Measurements from ENCODE around the gene VWCE. TPM values are rescaled to one million over a fixed set of nuclear protein-coding genes. Genes with fewer than 3 reads are reported as not detected.

The VWCE gene
- total RNA-seq, 1 experiment from 2014 or later: 2.5 TPM

GRCh38 chr11:61332281-61332796, 37.2 kb upstream of the VWCE start:
- BruUV-seq (replicated peaks): no TSS peak
- H4K20me1 ChIP-seq (ENCODE audit: insufficient read depth): no peaks in the 10 kb centered on the region
- intact Hi-C loops (cut with micrococcal nuclease): loop anchor here (2.0 kb wide), 1 partner anchor 60 kb away; the partner anchor contains the start of gene TMEM216
- no peak for TF ChIP-seq REST (IDR thresholded peaks at IDR 0.05; ENCODE audit: low read depth)
- TF ChIP-seq RAD21 (IDR thresholded peaks at IDR 0.05; ENCODE audit: low read depth): no peak
- TF ChIP-seq, protein P1, sequence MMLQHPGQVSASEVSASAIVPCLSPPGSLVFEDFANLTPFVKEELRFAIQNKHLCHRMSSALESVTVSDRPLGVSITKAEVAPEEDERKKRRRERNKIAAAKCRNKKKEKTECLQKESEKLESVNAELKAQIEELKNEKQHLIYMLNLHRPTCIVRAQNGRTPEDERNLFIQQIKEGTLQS (IDR thresholded peaks at IDR 0.05): no peak
- no peak for TF ChIP-seq MAX (IDR thresholded peaks at IDR 0.05)
- TF ChIP-seq EZH2 (IDR thresholded peaks at IDR 0.05): no peak
- no peak for TF ChIP-seq SIN3A (IDR thresholded peaks at IDR 0.05; ENCODE audit: low read depth)
- TF ChIP-seq ZBTB33 (IDR thresholded peaks at IDR 0.05; ENCODE audit: extremely low read depth, insufficient replicate concordance, low read length): no peak
- TF ChIP-seq ZFX (IDR thresholded peaks at IDR 0.05): no peak
- DNase-seq (ENCODE audit: low read depth, low spot score) (no peak), ATAC-seq (no peak)
- peak overlapping the region; percentile 93 for H3K4me2 ChIP-seq (ENCODE audit: low read length)
- peaks cover 20% of the 10 kb centered on the region in 2 experiments; a peak in 3 of 4 replicates for H3K36me3 ChIP-seq (ENCODE audit: control insufficient read depth in 1 of 2, insufficient read depth in 2 of 2, low read length in 2 of 2)
- no peaks in the 10 kb centered on the region for H3K27me3 ChIP-seq (ENCODE audit: insufficient read depth, low read length)
- peak overlapping the region; percentile 97 for H3K9ac ChIP-seq (ENCODE audit: low read length)
- peaks cover 81% of the 10 kb centered on the region for H3K79me2 ChIP-seq (ENCODE audit: insufficient read depth, low read length)
- ChIA-PET CTCF (no interaction called here), RAD21 (ENCODE audit: low non-redundant PET in 1 of 2, low total read pairs in 2 of 2, uncharacterized antibody in 2 of 2, unreplicated experiment in 2 of 2) (no interaction called here), POLR2A (no interaction called here)
- H3K9me3 ChIP-seq (ENCODE audit: control insufficient read depth in 1 of 2, insufficient read depth in 1 of 2, low read depth in 1 of 2, low read length in 2 of 2): no peaks in the 10 kb centered on the region
- peak overlapping the region; percentile 85 to 97 for H3K4me3 ChIP-seq (replicated peaks in 1 of 2; ENCODE audit: low read depth in 1 of 2, low read length in 2 of 2)
- no peaks in the 10 kb centered on the region for H3K9me2 ChIP-seq (ENCODE audit: insufficient read depth)
- H2AFZ ChIP-seq (ENCODE audit: low read depth, low read length, poor library complexity, severe bottlenecking): no peak overlapping the region
- H3K27ac ChIP-seq (ENCODE audit: low read depth, low read length): peak overlapping the region; percentile 92
- H3K4me1 ChIP-seq (ENCODE audit: control insufficient read depth in 1 of 2, insufficient read depth in 2 of 2, low read length in 2 of 2): peaks cover 28 to 46% of the 10 kb centered on the region in 2 experiments
